DOHH2 (cell line): ENCODE data around the gene SEC63.
"Not testable (repeated sequence)": the region's sequence is repeated elsewhere in the genome, so short reads cannot be mapped to it uniquely, and the experiment has no call there.

ENCODE experiments used
- H3F3A ChIP-seq: fragments of 200-600 bp; sonication (generic), shearing (Covaris generic); 2 replicates; pipeline ENCODE4 v1.6.0; 2016; ENCODE audit warnings: antibody characterized with exemption, mild to moderate bottlenecking; ENCODE audit not compliant: control insufficient read depth, insufficient read depth
- H3K27ac ChIP-seq: fragments of 200-600 bp; sonication (generic); 2 replicates; pipeline ENCODE4 v1.5.1; 2014; ENCODE audit warnings: low read depth, mild to moderate bottlenecking, low read length, moderate library complexity
- H3K27me3 ChIP-seq: fragments of 200-600 bp; sonication (generic); 2 replicates; pipeline ENCODE4 v1.6.1; 2014; ENCODE audit warnings: mild to moderate bottlenecking, low read length, mixed read lengths; ENCODE audit not compliant: control insufficient read depth
- H3K36me3 ChIP-seq: fragments of 200-600 bp; sonication (generic); 2 replicates; pipeline ENCODE4 v1.6.1; 2014; ENCODE audit warnings: mild to moderate bottlenecking, low read length, moderate library complexity, mixed read lengths; ENCODE audit not compliant: control insufficient read depth
- H3K4me1 ChIP-seq: fragments of 200-600 bp; sonication (generic); 2 replicates; pipeline ENCODE4 v1.6.1; 2014; ENCODE audit warnings: mild to moderate bottlenecking, low read length, mixed read lengths; ENCODE audit not compliant: control insufficient read depth
- H3K4me2 ChIP-seq: fragments of 200-600 bp; sonication (generic); 2 replicates; pipeline ENCODE4 v1.6.0; 2014; ENCODE audit warnings: mild to moderate bottlenecking, low read length, moderate library complexity
- H3K4me3 ChIP-seq: fragments of 200-600 bp; sonication (generic); 2 replicates; pipeline ENCODE4 v1.5.1; 2014; ENCODE audit warnings: mild to moderate bottlenecking, low read length, mixed read lengths
- H3K79me2 ChIP-seq: fragments of 200-600 bp; sonication (generic); 2 replicates; pipeline ENCODE4 v1.6.1; 2014; ENCODE audit warnings: mild to moderate bottlenecking, low read length, mixed read lengths; ENCODE audit not compliant: control insufficient read depth
- H3K9me2 ChIP-seq: fragments of 200-600 bp; sonication (generic); replicated peaks from 2 replicates; pipeline ENCODE4 v1.6.1; 2014; ENCODE audit warnings: mild to moderate bottlenecking, low read length, mixed read lengths; ENCODE audit not compliant: control insufficient read depth
- H3K9me3 ChIP-seq: fragments of 200-600 bp; sonication (generic); 2 replicates; pipeline ENCODE4 v1.6.1; 2014; ENCODE audit warnings: antibody characterized with exemption, low read length, mixed read lengths; ENCODE audit not compliant: control insufficient read depth, insufficient read depth
- H4K20me1 ChIP-seq: fragments of 200-600 bp; sonication (generic); 2 replicates; pipeline ENCODE4 v1.6.0; 2014; ENCODE audit warnings: low read depth, mild to moderate bottlenecking, antibody characterized with exemption, low read length, moderate library complexity; ENCODE audit not compliant: control insufficient read depth, insufficient read depth
- EZH2phosphoT487 ChIP-seq: fragments of 200-600 bp; sonication (generic); IDR thresholded peaks from 2 replicates; pipeline ENCODE4 v1.6.1; 2017; ENCODE audit warnings: borderline replicate concordance, mild to moderate bottlenecking, antibody characterized with exemption, low read length, moderate library complexity, mixed read lengths
- TF ChIP-seq, protein P1 (sequence below): fragments of 200-600 bp; sonication (generic); IDR thresholded peaks from one replicate; pipeline ENCODE4 v1.5.1; 2014; ENCODE audit warnings: antibody characterized with exemption, mild to moderate bottlenecking, low read depth, low read length; ENCODE audit not compliant: poor library complexity, severe bottlenecking

Gene SEC63

DNA sequence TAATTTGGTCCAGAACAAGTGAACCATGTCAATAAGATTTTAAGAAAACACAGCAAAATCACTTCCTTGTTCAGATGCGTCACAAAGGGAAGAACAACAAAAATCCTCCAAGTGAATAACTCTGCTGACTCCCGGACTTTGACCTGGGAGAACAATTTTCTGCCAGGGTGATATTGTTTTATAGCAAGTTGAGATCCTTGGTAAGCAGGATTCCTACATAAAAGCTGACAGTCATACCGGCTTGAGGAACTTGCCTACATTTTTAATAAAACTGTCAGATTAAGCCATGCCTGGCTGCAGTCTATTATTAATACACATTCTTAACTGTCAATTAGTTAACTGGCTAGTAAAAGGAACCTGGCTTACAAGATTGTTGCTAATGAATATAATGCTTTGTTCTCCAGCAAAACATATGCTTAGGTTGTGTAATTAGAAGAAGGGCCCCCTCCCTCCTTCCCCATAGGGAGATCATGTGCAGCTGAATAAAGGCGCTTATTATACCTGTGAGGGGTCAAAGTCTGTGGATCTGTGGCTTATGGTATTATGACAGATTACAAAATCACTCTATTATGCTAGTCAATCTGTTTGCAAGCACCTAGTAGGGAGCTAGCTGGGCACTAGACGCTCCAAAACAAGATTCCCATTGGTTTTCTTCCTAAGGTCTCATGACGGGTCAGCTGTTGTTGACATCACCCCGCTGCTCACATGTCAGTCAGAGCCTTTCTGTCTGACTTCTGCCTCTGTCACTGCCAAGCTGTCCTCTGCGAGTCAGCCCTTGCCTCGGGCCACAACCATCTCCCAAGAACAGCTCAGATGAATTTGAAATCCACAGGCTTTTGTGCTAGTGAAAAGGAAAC is 44.6 kb upstream of the SEC63 start:
- Histone ChIP-seq H3K27ac (no peak overlapping the region), H3K4me2 (no peak overlapping the region), H3K79me2 (no peaks in the 10 kb centered on the region), H3K9me2 (no peaks in the 10 kb centered on the region), H4K20me1 (no peaks in the 10 kb centered on the region), H3K9me3 (no peaks in the 10 kb centered on the region), H3K4me3 (no peak overlapping the region), H3F3A (no peaks in the 10 kb centered on the region), H3K36me3 (no peaks in the 10 kb centered on the region), H3K27me3 (no peaks in the 10 kb centered on the region; the same call in 1 of the 2 replicates), H3K4me1 (peaks cover 4% of the 10 kb centered on the region; the same call in 1 of the 2 replicates)
- TF ChIP-seq, protein P1, sequence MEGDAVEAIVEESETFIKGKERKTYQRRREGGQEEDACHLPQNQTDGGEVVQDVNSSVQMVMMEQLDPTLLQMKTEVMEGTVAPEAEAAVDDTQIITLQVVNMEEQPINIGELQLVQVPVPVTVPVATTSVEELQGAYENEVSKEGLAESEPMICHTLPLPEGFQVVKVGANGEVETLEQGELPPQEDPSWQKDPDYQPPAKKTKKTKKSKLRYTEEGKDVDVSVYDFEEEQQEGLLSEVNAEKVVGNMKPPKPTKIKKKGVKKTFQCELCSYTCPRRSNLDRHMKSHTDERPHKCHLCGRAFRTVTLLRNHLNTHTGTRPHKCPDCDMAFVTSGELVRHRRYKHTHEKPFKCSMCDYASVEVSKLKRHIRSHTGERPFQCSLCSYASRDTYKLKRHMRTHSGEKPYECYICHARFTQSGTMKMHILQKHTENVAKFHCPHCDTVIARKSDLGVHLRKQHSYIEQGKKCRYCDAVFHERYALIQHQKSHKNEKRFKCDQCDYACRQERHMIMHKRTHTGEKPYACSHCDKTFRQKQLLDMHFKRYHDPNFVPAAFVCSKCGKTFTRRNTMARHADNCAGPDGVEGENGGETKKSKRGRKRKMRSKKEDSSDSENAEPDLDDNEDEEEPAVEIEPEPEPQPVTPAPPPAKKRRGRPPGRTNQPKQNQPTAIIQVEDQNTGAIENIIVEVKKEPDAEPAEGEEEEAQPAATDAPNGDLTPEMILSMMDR, result no peak
- TF ChIP-seq EZH2phosphoT487, result no peak

DNA sequence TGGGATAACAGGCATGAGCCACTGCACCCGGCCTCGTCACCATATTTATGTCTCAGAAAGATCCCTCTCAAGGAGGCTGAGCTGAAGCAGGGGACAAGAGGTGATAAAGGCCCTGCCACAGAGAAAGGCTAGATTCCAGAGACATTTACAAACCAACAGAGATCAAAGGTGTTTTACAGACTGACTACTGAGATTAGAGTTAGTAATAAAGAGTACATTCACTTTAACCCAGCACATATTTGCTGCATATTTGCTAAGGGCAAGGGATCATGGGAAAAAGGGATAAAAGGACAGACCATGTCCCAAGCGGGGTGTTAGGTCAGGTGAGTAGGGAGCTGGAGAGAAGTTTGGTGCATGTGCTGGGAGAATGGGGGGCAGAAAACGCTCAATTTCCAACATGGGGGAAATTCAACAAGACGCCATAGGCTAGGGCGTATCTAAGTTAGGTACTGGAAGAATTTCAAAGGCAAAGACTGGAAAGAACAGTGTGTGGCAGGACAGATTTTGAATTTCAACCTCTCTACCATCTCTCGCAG is 43.8 kb upstream of the SEC63 start:
- H3K27ac ChIP-seq, result no peak overlapping the region
- no peaks in the 10 kb centered on the region for H3F3A ChIP-seq
- TF ChIP-seq, protein P1, result no peak
- TF ChIP-seq EZH2phosphoT487, result no peak
- H3K4me3 ChIP-seq, result no peak overlapping the region
- peaks cover 4% of the 10 kb centered on the region; the same call in 1 of the 2 replicates for H3K4me1 ChIP-seq
- no peak overlapping the region for H3K4me2 ChIP-seq
- no peaks in the 10 kb centered on the region for H3K36me3 ChIP-seq
- H3K27me3 ChIP-seq, result no peaks in the 10 kb centered on the region; the same call in 1 of the 2 replicates
- H3K79me2 ChIP-seq, result no peaks in the 10 kb centered on the region
- H3K9me3 ChIP-seq, result no peaks in the 10 kb centered on the region
- H4K20me1 ChIP-seq, result no peaks in the 10 kb centered on the region
- no peaks in the 10 kb centered on the region for H3K9me2 ChIP-seq

DNA sequence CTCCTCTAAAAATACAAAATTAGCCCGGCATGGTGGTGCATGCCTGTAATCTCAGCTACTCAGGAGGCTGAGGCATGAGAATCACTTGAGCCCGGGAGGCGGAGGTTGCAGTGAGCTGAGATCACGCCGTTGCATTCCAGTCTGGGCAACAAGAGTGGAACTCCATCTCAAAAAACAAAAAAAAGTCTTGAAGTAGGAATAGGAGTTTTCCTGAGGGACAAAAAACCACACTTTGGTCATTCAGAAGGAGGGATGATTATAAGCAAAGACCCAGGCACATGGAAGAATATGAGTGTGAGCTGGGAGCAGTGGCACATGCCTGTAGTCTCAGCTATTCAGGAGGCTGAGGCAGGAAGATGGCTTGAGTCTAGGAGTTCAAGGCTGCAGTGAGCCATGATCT is 42.3 kb upstream of the SEC63 start:
- not testable (repeated sequence) for H3F3A ChIP-seq, H3K79me2 ChIP-seq, H4K20me1 ChIP-seq, H3K36me3 ChIP-seq, H3K27me3 ChIP-seq, H3K4me1 ChIP-seq, H3K4me2 ChIP-seq, H3K27ac ChIP-seq, H3K9me3 ChIP-seq, H3K9me2 ChIP-seq, H3K4me3 ChIP-seq

DNA sequence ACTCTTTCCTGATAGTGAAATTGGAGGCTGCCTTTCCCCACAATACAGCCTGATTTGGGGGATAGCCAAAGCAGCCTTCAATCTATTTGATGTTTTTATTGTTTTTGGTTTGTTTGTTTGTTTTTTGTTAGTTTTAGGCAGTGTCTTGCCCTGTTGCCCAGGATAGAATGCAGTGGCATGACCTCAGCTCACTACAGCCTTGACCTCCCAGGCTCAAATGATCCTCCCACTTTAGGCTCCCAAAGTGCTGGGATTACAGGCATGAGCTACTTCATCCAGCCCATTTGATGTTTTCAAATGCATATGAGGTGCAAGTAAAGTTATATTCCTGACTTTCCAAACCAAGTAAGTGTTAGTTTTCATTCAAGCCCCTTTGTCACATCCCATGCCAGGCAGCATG is 41.3 kb upstream of the SEC63 start:
- no peaks in the 10 kb centered on the region for H4K20me1 ChIP-seq
- H3K9me2 ChIP-seq, result no peaks in the 10 kb centered on the region
- no peaks in the 10 kb centered on the region for H3F3A ChIP-seq
- no peaks in the 10 kb centered on the region for H3K79me2 ChIP-seq
- TF ChIP-seq, protein P1, result no peak
- TF ChIP-seq EZH2phosphoT487, result no peak
- H3K4me1 ChIP-seq, result peaks cover 4% of the 10 kb centered on the region; the same call in 1 of the 2 replicates
- no peak overlapping the region for H3K4me3 ChIP-seq
- H3K4me2 ChIP-seq, result no peak overlapping the region
- H3K36me3 ChIP-seq, result no peaks in the 10 kb centered on the region
- H3K27me3 ChIP-seq, result peaks cover 6% of the 10 kb centered on the region
- no peaks in the 10 kb centered on the region for H3K9me3 ChIP-seq
- no peak overlapping the region for H3K27ac ChIP-seq
